Natural killer cell (primary cell): ENCODE results near the gene INPPL1. TPM values are rescaled to one million over a fixed set of nuclear protein-coding genes. Genes with fewer than 3 reads are reported as not detected.
A peak's percentile ranks its signal among the peaks of the same experiment; 100 is the strongest.

ENCODE experiments used
- ATAC-seq, 3 donors: fragments of 150-1000 bp in 2 of 3; fragments of 200-7000 bp in 1 of 3; cut with Tn5 transposase; 1 replicate in 1 of 3; 2 replicates in 2 of 3; pipeline ENCODE4 v1.10.0; 2021; ENCODE audit warnings: mild to moderate bottlenecking in 2 of 3, moderate library complexity in 2 of 3
- DNase-seq, 2 donors: peaks; one replicate each; pipeline versions ENCODE4 v3.0.0 to v3.0.0-alpha.2; 2013 to 2021; ENCODE audit warnings: mixed read lengths in 1 of 2
- H3K27ac ChIP-seq: one replicate; pipeline ENCODE4 v1.5.1; 2013; ENCODE audit warnings: mild to moderate bottlenecking, low read length
- H3K27me3 ChIP-seq: one replicate; pipeline ENCODE4 v1.6.1; 2013; ENCODE audit warnings: low read length; ENCODE audit not compliant: control insufficient read depth, insufficient read depth
- H3K36me3 ChIP-seq: one replicate; pipeline ENCODE4 v1.6.1; 2013; ENCODE audit warnings: low read length; ENCODE audit not compliant: control insufficient read depth, insufficient read depth
- H3K4me1 ChIP-seq: one replicate; pipeline ENCODE4 v1.6.1; 2013; ENCODE audit warnings: low read length; ENCODE audit not compliant: control insufficient read depth, insufficient read depth
- H3K4me3 ChIP-seq: one replicate; pipeline ENCODE4 v1.5.1; 2013; ENCODE audit warnings: low read length
- H3K9me3 ChIP-seq: one replicate; pipeline ENCODE4 v1.6.1; 2013; ENCODE audit warnings: low read length; ENCODE audit not compliant: control insufficient read depth, insufficient read depth
- H3K27ac Mint-ChIP-seq, 2 donors: one replicate each; pipeline ENCODE4 v1.8.0; 2022; ENCODE audit warnings: mild to moderate bottlenecking in 2 of 2, mixed read lengths in 2 of 2, moderate library complexity in 1 of 2
- H3K27me3 Mint-ChIP-seq, 2 donors: one replicate each; pipeline ENCODE4 v1.8.0; 2022; ENCODE audit warnings: low read depth in 2 of 2, mixed read lengths in 2 of 2
- H3K36me3 Mint-ChIP-seq: one replicate; pipeline ENCODE4 v1.8.0; 2022; ENCODE audit warnings: mixed read lengths
- H3K4me1 Mint-ChIP-seq, 2 donors: one replicate each; pipeline ENCODE4 v1.8.0; 2022; ENCODE audit warnings: mixed read lengths in 2 of 2
- H3K4me3 Mint-ChIP-seq: one replicate; pipeline ENCODE4 v1.8.0; 2022; ENCODE audit warnings: mild to moderate bottlenecking, moderate library complexity, mixed read lengths
- H3K9me3 Mint-ChIP-seq, 2 donors: one replicate each; pipeline ENCODE4 v1.8.0; 2022; ENCODE audit warnings: mixed read lengths in 2 of 2
- CTCF ChIP-seq: fragments of 200-600 bp; IDR thresholded peaks from one replicate; pipeline ENCODE4 v1.8.0; 2022; ENCODE audit warnings: antibody characterized with exemption
- whole genome bisulfite sequencing: methylation state at CpG from one replicate; pipeline ENCODE4 v1.1.7; 2013; ENCODE audit warnings: missing lambda C conversion rate; ENCODE audit not compliant: insufficient coverage; 5-methylcytosine and 5-hydroxymethylcytosine counted together
- intact Hi-C: fragments of 100-400 bp; cut with micrococcal nuclease; formaldehyde crosslinking; loops from one replicate; pipeline ENCODE4 v1.14.2; 2022
- total RNA-seq, 4 donors: library from RNA; stranded (reverse); fragments of 120-200 nt in 1 of 4; gene quantifications; one replicate each; pipeline versions ENCODE4 v1.2.3 to v1.2.4, GENCODE V29; 2013 to 2022

INPPL1 gene
- total RNA-seq, 3 donors from 2014 or later (not counting 1 experiment from before 2014, with no cell fraction given) = 193 to 207 (median 195) TPM

- H3K36me3 ChIP-seq = no peaks in the 10 kb centered on the region
- intact Hi-C loops = loop anchor here (5.0 kb wide), 1 partner anchor 591 kb away; the partner anchor contains the start of gene ATG16L2
- Mint-ChIP-seq H3K4me3 (no peak overlapping the region), H3K27ac (peak overlapping the region in 1 of 2 donors; percentile 44), H3K27me3 (peaks cover 7 to 9% of the 10 kb centered on the region in 2 donors), H3K9me3 (no peaks in the 10 kb centered on the region), H3K4me1 (peaks cover 25 to 46% of the 10 kb centered on the region in 2 donors), H3K36me3 (no peaks in the 10 kb centered on the region)
- WGBS = 84% methylated on average over 9 of the region's 10 CpGs
- H3K4me1 ChIP-seq = peaks cover 53% of the 10 kb centered on the region
- DNase-seq (no peak), ATAC-seq (no peak)
- H3K27ac ChIP-seq = no peak overlapping the region
- no peak overlapping the region for H3K4me3 ChIP-seq
- TF ChIP-seq CTCF = no peak
- H3K27me3 ChIP-seq = no peaks in the 10 kb centered on the region
- H3K9me3 ChIP-seq = no peaks in the 10 kb centered on the region
These were observed 3.7 kb upstream of the INPPL1 start for GRCh38 chr11:72220696-72221363.

DNA sequence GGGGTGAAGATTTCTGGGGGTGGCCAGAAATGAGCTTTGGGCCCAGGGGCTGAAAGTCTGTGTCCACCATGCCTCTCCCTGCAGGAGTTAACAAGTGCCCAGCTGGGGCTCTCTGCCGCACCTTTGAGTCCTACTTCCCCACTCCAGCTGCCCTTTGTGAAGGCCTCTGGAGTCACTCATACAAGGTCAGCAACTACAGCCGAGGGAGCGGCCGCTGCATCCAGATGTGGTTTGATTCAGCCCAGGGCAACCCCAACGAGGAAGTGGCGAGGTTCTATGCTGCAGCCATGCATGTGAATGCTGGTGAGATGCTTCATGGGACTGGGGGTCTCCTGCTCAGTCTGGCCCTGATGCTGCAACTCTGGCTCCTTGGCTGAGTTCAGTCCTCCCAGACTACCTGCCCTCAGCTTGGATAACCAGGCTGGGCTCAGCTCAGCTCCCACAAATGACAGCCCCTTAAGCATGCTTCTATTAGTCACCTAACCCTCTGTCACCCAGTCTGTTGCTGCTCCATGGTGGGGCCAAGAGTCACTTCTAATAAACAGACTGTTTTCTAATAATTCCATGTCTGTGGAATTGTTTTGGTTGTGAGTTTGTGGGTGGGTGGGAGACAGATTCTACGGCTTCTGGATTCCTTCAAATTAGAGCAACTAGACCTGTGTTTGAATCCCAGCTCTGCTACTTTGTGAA lies 3.0 kb upstream of the INPPL1 start:
- H3K27ac Mint-ChIP-seq = peak overlapping the region in 1 of 2 donors; percentile 44
- WGBS = 29% methylated on average over 7 of the region's 7 CpGs
- Histone ChIP-seq H3K9me3 (no peaks in the 10 kb centered on the region), H3K27me3 (no peaks in the 10 kb centered on the region), H3K27ac (no peak overlapping the region), H3K4me3 (no peak overlapping the region), H3K4me1 (peaks cover 60% of the 10 kb centered on the region), H3K36me3 (no peaks in the 10 kb centered on the region)
- peaks cover 26 to 53% of the 10 kb centered on the region in 2 donors for H3K4me1 Mint-ChIP-seq
- no peak for DNase-seq
- no peaks in the 10 kb centered on the region for H3K36me3 Mint-ChIP-seq
- no peaks in the 10 kb centered on the region for H3K9me3 Mint-ChIP-seq
- no peak for ATAC-seq
- peaks cover 2 to 5% of the 10 kb centered on the region in 2 donors for H3K27me3 Mint-ChIP-seq
- no peak overlapping the region for H3K4me3 Mint-ChIP-seq
- TF ChIP-seq CTCF = no peak
- intact Hi-C loops = loop anchor here (5.0 kb wide), 1 partner anchor 591 kb away; the partner anchor contains the start of gene ATG16L2

GRCh38 chr11:72222106-72222891 lies 2.3 kb upstream of the INPPL1 start:
- H3K4me3 ChIP-seq = peak overlapping the region; percentile 92
- peak overlapping the region; percentile 85 to 95 for H3K27ac Mint-ChIP-seq
- peak overlapping the region; percentile 76 for H3K27ac ChIP-seq
- H3K4me3 Mint-ChIP-seq = peak overlapping the region; percentile 88
- 90% methylated on average over 6 of the region's 6 CpGs for WGBS
- no peaks in the 10 kb centered on the region for H3K27me3 ChIP-seq
- H3K4me1 ChIP-seq = peaks cover 61% of the 10 kb centered on the region
- intact Hi-C loops = loop anchor here (5.0 kb wide), 1 partner anchor 590 kb away; the partner anchor contains the start of gene ATG16L2
- H3K36me3 ChIP-seq = no peaks in the 10 kb centered on the region
- no peaks in the 10 kb centered on the region for H3K9me3 Mint-ChIP-seq
- peaks cover 26 to 55% of the 10 kb centered on the region in 2 donors for H3K4me1 Mint-ChIP-seq
- no peak for ATAC-seq
- no peaks in the 10 kb centered on the region for H3K9me3 ChIP-seq
- DNase-seq = no peak
- TF ChIP-seq CTCF = no peak
- no peaks in the 10 kb centered on the region for H3K27me3 Mint-ChIP-seq
- H3K36me3 Mint-ChIP-seq = no peaks in the 10 kb centered on the region
